ENCODE data around the gene COLGALT1.

- TF ChIP-seq CTCF (IDR thresholded peaks at IDR 0.05) (peak; percentile 21 to 65 (median 43)), POLR2A (IDR thresholded peaks at IDR 0.05) (no peak), EP300 (IDR thresholded peaks at IDR 0.05) (peak in 1 of 2 donors; percentile 35)
Observed at GRCh38 chr19:17539238-17540117, 16.0 kb upstream of the COLGALT1 start.
